PC-3 (cell line): Measurements from ENCODE around the gene B4GALNT3. TPM values are rescaled to one million over a fixed set of nuclear protein-coding genes. Genes with fewer than 3 reads are reported as not detected.

Experiments
- ATAC-seq: fragments of 200-7000 bp; cut with Tn5 transposase; 2 replicates; pipeline ENCODE4 v1.9.1; 2020; ENCODE audit warnings: mild to moderate bottlenecking, moderate library complexity
- BruUV-seq: library from RNA; stranded (reverse); fragments of 400-500 nt; replicated peaks from 2 replicates; lab custom pipeline; 2021; lab: Mats Ljungman, UMichigan
- CTCF ChIA-PET: fragments of 300-600 bp; sonication (Branson Sonifier 250); formaldehyde crosslinking; loops from one replicate; lab custom pipeline; 2022; ENCODE audit warnings: antibody characterized with exemption; lab: Charles Lee
- POLR2A ChIA-PET: fragments of 300-600 bp; sonication (Branson Sonifier 250); formaldehyde crosslinking; loops from one replicate; lab custom pipeline; 2022; ENCODE audit warnings: antibody characterized with exemption; ENCODE audit not compliant: unreplicated experiment; lab: Charles Lee
- DNase-seq: peaks from one replicate; pipeline ENCODE4 v3.0.0-alpha.2; 2015
- H2AFZ ChIP-seq: fragments of 300-600 bp; sonication (generic); 2 replicates; pipeline ENCODE4 v1.6.0; 2016; ENCODE audit warnings: antibody characterized with exemption, low read length
- H3F3A ChIP-seq: fragments of 300-600 bp; sonication (generic); one replicate; pipeline ENCODE4 v1.6.0; 2017; ENCODE audit warnings: antibody characterized with exemption, low read length, control low read depth, mild to moderate bottlenecking; ENCODE audit not compliant: unreplicated experiment
- H3K27ac ChIP-seq: fragments of 300-600 bp; sonication (generic); 2 replicates; pipeline ENCODE4 v1.5.1; 2016; ENCODE audit warnings: mild to moderate bottlenecking, low read length
- H3K27me3 ChIP-seq: fragments of 300-600 bp; sonication (generic); 2 replicates; pipeline ENCODE4 v1.6.1; 2016; ENCODE audit warnings: low read length, mixed read lengths
- H3K36me3 ChIP-seq: fragments of 300-600 bp; sonication (generic); 2 replicates; pipeline ENCODE4 v1.6.1; 2016; ENCODE audit warnings: low read depth, mixed run types, low read length, mixed read lengths
- H3K4me1 ChIP-seq: fragments of 300-600 bp; sonication (generic); 2 replicates; pipeline ENCODE4 v1.5.1; 2016; ENCODE audit warnings: low read length; ENCODE audit not compliant: insufficient read depth
- H3K4me2 ChIP-seq: fragments of 300-600 bp; sonication (generic); 2 replicates; pipeline ENCODE4 v1.6.0; 2016; ENCODE audit warnings: low read length
- H3K4me3 ChIP-seq: fragments of 300-600 bp; sonication (generic); 2 replicates; pipeline ENCODE4 v1.5.1; 2016; ENCODE audit warnings: mild to moderate bottlenecking, low read length, mixed read lengths
- H3K79me2 ChIP-seq: fragments of 300-600 bp; sonication (generic); 2 replicates; pipeline ENCODE4 v1.6.1; 2017; ENCODE audit warnings: low read length, mixed read lengths
- H3K9ac ChIP-seq: fragments of 300-600 bp; sonication (generic); 2 replicates; pipeline ENCODE4 v1.6.0; 2016; ENCODE audit warnings: mild to moderate bottlenecking, low read length
- H3K9me2 ChIP-seq: fragments of 300-600 bp; sonication (generic); replicated peaks from 2 replicates; pipeline ENCODE4 v1.6.1; 2016; ENCODE audit warnings: mixed run types, low read length, mixed read lengths
- H3K9me3 ChIP-seq: fragments of 300-600 bp; sonication (generic); 2 replicates; pipeline ENCODE4 v1.6.1; 2016; ENCODE audit warnings: low read length, mixed read lengths
- H4K20me1 ChIP-seq: fragments of 300-600 bp; sonication (generic); 2 replicates; pipeline ENCODE4 v1.6.1; 2016; ENCODE audit warnings: low read length, mixed read lengths
- CTCF ChIP-seq: fragments of 300-600 bp; sonication (generic); conservative IDR thresholded peaks from 2 replicates; pipeline ENCODE4 v1.5.1; 2017; ENCODE audit warnings: antibody characterized with exemption, low read depth, mild to moderate bottlenecking, low read length
- EZH2 ChIP-seq: fragments of 300-600 bp; sonication (generic); IDR thresholded peaks from one replicate; pipeline ENCODE4 v1.6.1; 2017; ENCODE audit warnings: antibody characterized with exemption, mild to moderate bottlenecking, low read length; ENCODE audit not compliant: unreplicated experiment
- EZH2phosphoT487 ChIP-seq: fragments of 300-600 bp; sonication (generic); IDR thresholded peaks from 2 replicates; pipeline ENCODE4 v1.6.1; 2018; ENCODE audit warnings: mild to moderate bottlenecking, antibody characterized with exemption, low read length, borderline replicate concordance
- intact Hi-C: fragments of 100-400 bp; cut with micrococcal nuclease; formaldehyde crosslinking; loops from 2 replicates; pipeline ENCODE4 v1.9.0; 2023
- total RNA-seq: library from RNA; depleted of rRNA; stranded (reverse); fragments of >200 nt; gene quantifications from 2 replicates; pipeline ENCODE4 v1.2.3, GENCODE V29; 2014

The B4GALNT3 gene
- total RNA-seq, 1 experiment from 2014 or later = 3.7 TPM

GRCh38 chr12:524167-524951, 64.6 kb downstream of the B4GALNT3 start:
- no peaks in the 10 kb centered on the region for H4K20me1 ChIP-seq
- H3K4me2 ChIP-seq = no peak overlapping the region
- TF ChIP-seq EZH2 = no peak
- TF ChIP-seq CTCF = no peak
- no peak for TF ChIP-seq EZH2phosphoT487
- POLR2A ChIA-PET = no interaction called here
- H3K36me3 ChIP-seq = no peaks in the 10 kb centered on the region
- H3K4me1 ChIP-seq = peaks cover 6% of the 10 kb centered on the region; the same call in 1 of the 2 replicates
- no peaks in the 10 kb centered on the region for H3K79me2 ChIP-seq
- H3K27me3 ChIP-seq = no peaks in the 10 kb centered on the region
- no peaks in the 10 kb centered on the region for H3K9me3 ChIP-seq
- no peaks in the 10 kb centered on the region for H3K9me2 ChIP-seq
- no peaks in the 10 kb centered on the region for H3F3A ChIP-seq
- CTCF ChIA-PET = no interaction called here
- H2AFZ ChIP-seq = no peak overlapping the region
- DNase-seq (peak; percentile 35), ATAC-seq (no peak)
- no peak overlapping the region for H3K9ac ChIP-seq
- H3K4me3 ChIP-seq = no peak overlapping the region
- intact Hi-C loops = no loop called here
- H3K27ac ChIP-seq = no peak overlapping the region
- BruUV-seq = no TSS peak

- TF ChIP-seq EZH2 (no peak), EZH2phosphoT487 (no peak), CTCF (no peak)
- Histone ChIP-seq H3K27ac (no peak overlapping the region), H3K9me3 (no peaks in the 10 kb centered on the region), H3F3A (no peaks in the 10 kb centered on the region), H4K20me1 (no peaks in the 10 kb centered on the region), H3K4me2 (no peak overlapping the region), H3K9ac (no peak overlapping the region), H3K4me3 (no peak overlapping the region), H3K9me2 (no peaks in the 10 kb centered on the region), H2AFZ (no peak overlapping the region), H3K36me3 (no peaks in the 10 kb centered on the region), H3K27me3 (no peaks in the 10 kb centered on the region), H3K79me2 (no peaks in the 10 kb centered on the region), H3K4me1 (peaks cover 6% of the 10 kb centered on the region; the same call in 1 of the 2 replicates)
- no TSS peak for BruUV-seq
- ATAC-seq = no peak
- CTCF ChIA-PET = no interaction called here
- DNase-seq = no peak
- intact Hi-C loops = no loop called here
- POLR2A ChIA-PET = no interaction called here
These were observed 66.3 kb downstream of the B4GALNT3 start for GRCh38 chr12:526089-526488.

- H3K9me2 ChIP-seq = no peaks in the 10 kb centered on the region
- no peak for ATAC-seq
- DNase-seq = no peak
- POLR2A ChIA-PET = no interaction called here
- H3K79me2 ChIP-seq = no peaks in the 10 kb centered on the region
- H3K4me1 ChIP-seq = peaks cover 6% of the 10 kb centered on the region; the same call in 1 of the 2 replicates
- no peaks in the 10 kb centered on the region for H3K27me3 ChIP-seq
- CTCF ChIA-PET = no interaction called here
- no peak overlapping the region for H3K4me2 ChIP-seq
- H4K20me1 ChIP-seq = no peaks in the 10 kb centered on the region
- no peak overlapping the region for H3K4me3 ChIP-seq
- H2AFZ ChIP-seq = no peak overlapping the region
- no peak overlapping the region for H3K9ac ChIP-seq
- H3K36me3 ChIP-seq = no peaks in the 10 kb centered on the region
- TF ChIP-seq EZH2 = no peak
- no peak for TF ChIP-seq CTCF
- no peak for TF ChIP-seq EZH2phosphoT487
- no TSS peak for BruUV-seq
- H3F3A ChIP-seq = no peaks in the 10 kb centered on the region
- no peak overlapping the region for H3K27ac ChIP-seq
- intact Hi-C loops = no loop called here
- H3K9me3 ChIP-seq = no peaks in the 10 kb centered on the region
These were observed 67.5 kb downstream of the B4GALNT3 start for GRCh38 chr12:527241-527640.
